Putamen (tissue), 1 donor: ENCODE results near the gene NUP54.

ENCODE experiments used
- DNase-seq: peaks from one replicate; pipeline ENCODE4 v3.0.0-alpha.2; 2016; ENCODE audit warnings: low spot score

Gene NUP54, protein sequence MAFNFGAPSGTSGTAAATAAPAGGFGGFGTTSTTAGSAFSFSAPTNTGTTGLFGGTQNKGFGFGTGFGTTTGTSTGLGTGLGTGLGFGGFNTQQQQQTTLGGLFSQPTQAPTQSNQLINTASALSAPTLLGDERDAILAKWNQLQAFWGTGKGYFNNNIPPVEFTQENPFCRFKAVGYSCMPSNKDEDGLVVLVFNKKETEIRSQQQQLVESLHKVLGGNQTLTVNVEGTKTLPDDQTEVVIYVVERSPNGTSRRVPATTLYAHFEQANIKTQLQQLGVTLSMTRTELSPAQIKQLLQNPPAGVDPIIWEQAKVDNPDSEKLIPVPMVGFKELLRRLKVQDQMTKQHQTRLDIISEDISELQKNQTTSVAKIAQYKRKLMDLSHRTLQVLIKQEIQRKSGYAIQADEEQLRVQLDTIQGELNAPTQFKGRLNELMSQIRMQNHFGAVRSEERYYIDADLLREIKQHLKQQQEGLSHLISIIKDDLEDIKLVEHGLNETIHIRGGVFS

GRCh38 chr4:76148142-76148865 is at the start of gene NUP54:
Gene NUP54 (minus strand): TSS chr4:76148397. CDS start chr4:76148374, 23 bp downstream.
- DNase-seq: peak; percentile 94

- no peak for DNase-seq
Measured at GRCh38 chr4:76197031-76197743, 49.0 kb upstream of the NUP54 start.

DNA sequence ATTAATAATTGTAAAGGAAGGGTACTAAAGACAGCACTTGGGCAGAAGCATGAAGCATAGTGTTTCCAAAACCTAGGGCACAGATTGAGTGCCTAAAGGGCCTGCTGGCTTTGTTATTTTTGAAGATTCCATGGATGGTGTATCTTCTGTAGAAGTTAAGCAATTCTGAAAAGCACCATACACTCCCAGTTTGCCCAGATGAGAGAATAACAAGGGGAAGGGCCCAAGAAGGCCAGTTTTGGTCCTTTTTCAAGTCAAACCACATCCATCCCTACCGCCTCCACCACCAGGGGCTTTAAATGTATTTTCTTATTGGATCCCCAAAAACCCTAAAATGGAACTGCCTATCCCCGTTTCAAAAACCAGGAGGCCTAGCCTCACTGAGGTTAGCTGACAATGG is 48.2 kb upstream of the NUP54 start:
- DNase-seq: no peak

DNA sequence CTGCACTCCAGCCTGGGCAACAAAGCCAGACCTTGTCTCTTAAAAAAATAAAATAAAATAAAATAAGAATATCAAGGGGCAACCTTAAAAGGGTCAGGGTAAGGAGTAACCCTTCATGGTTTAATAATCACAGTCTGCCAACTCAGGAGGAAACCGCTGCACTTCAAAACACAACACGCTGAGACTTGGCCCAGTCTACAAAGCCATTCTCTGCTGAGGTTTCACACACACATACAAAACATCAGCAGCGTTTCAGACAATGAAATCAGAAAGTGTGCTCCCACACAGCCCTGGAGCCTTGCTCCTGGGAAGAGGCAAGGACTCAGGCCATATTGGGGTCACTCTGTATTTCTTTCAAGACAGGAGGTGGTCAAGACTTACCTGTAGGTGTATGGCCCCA is 47.1 kb upstream of the NUP54 start:
- no peak for DNase-seq

- DNase-seq: peak; percentile 81
Measured at GRCh38 chr4:76194325-76194724, 46.1 kb upstream of the NUP54 start.

GRCh38 chr4:76192236-76192635 is 44.0 kb upstream of the NUP54 start:
- DNase-seq: no peak

DNA sequence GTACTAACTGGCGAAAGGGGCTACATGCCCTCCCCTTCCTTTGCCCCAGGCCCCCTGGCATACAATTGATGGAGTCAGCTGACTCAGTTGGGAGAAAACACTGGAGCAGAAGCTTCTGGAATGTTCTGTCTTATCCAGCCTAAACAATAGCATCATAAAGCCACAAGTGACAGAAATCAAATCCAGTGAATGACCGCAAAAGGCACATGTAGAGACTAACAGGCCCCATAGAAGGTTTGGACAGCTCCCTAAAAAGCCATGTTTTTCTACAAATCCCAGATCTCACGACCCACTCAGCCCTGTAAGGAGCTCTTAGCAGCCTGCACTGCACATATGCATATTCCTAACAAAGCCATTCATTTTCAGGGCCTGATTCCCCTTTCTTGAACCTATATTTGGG is 40.4 kb upstream of the NUP54 start:
- DNase-seq: no peak

DNA sequence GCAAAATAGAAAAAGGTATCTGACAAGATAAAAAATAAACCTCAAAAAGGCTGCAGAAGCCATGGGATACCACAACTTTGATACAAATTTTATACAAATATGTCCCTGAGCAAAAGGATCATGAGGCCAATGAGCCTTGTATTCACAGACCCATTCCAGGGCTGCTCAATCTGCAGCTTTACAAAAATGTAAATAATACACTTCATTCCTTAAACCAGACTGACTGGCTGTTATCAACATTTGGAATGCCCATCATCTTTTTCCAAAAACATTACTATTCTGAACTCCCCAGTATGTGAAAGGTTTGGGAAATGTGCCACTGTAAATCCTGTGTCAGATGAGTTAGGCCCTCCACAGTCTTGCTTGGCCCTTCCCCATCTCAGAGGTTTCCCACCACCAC is 40.0 kb upstream of the NUP54 start:
- no peak for DNase-seq

DNA sequence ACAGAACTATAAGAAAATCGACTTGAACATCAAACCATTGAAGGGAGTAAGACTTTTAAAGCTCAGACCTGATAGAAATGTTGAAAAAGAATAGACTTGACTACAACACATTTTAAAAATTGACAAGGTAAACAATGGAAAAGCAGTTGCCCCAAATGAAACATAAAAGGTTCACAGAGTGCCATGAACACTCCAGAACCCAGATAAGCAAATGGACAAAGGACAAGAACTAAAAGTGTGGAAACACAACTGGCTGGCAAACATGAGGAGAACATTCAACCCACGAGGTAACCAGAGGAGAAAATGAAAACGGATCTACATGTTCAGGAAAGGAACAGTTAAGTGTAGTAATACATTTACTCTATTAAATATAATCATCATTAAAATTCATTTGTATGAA is 39.0 kb upstream of the NUP54 start:
- DNase-seq: no peak

DNA sequence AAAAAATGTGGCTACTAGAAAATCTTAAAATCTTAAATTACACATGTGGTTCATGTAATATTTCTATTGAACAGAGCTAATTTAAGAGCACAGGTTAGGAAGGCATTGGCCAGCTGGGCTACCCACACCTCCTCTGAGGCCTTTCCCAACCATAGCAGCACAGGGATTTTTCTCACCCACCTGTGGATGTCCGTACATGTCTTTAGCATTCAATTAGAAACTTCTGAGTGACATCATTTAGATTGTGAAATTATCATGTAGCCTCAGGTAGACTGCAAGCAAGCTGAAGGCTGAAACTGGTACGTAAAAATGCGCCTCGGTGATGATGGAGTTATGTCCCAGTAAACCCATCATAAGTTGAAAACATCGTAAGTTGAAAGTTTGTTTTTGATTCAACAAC is 34.3 kb upstream of the NUP54 start:
- DNase-seq: no peak

GRCh38 chr4:76179398-76180318 is 31.5 kb upstream of the NUP54 start:
- DNase-seq: peak; percentile 89

- DNase-seq: peak; percentile 31
Measured at GRCh38 chr4:76178296-76178695, 30.1 kb upstream of the NUP54 start.

GRCh38 chr4:76177709-76178108 is 29.5 kb upstream of the NUP54 start:
- DNase-seq: no peak

DNA sequence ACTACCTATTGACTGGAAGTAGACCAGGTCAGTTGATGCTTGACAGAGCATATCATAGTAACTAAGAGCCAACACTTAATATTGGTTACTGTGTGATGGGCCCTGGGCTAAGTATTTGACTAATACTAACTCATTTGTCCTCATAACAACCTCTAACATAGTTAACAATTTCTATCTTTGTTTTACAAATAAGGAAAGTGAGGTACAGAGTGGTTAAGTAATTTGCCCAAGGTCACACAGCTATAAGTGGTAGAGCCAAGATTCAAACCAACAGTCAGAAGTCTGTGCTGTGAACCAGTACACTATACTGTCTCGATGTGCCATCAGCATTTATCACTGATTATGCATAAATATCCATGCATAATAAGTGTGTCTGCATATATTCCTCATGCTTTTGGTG is 27.1 kb upstream of the NUP54 start:
- DNase-seq: no peak

GRCh38 chr4:76174216-76174615 is 26.0 kb upstream of the NUP54 start:
- no peak for DNase-seq

DNA sequence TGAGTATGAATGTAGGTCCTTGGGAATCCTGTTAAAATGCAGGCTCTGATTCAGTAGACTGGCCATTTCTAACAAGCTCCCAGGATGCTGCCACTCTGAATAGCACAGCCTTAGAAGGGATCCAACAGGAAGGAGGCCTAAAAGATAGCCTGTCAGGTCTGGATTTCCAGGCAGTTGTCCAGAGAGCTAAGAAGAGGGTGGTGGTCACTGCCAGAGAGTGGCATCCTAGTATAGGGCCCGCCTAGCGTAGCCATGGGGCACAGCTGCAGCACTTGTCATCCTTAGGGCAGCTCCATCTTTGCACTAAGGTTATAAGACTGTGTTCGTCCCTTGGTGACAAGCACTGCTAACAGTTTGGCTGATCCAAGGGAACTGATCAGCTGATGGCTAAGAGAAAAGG is 20.5 kb upstream of the NUP54 start:
- DNase-seq: no peak

- DNase-seq: no peak
Measured at GRCh38 chr4:76166480-76166879, 18.3 kb upstream of the NUP54 start.

DNA sequence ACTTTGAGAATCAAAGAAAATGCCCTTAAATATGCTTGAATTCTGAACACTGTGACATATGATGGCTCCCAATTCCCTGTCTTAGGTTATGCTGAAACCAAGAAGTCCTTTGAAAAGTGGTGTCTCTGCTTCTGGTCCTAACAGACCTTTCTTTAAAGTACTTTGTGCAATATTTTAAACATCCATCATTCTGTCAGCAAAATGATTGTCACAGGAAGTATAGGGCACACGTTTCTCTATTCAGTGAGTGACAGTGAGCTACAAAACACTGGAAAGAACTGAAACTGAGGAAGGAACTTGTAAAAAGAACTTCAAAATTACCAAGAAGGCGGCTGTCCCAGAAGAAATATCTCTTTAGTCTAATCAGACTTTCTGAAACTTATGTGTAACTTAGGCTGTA is 12.2 kb upstream of the NUP54 start:
- no peak for DNase-seq

DNA sequence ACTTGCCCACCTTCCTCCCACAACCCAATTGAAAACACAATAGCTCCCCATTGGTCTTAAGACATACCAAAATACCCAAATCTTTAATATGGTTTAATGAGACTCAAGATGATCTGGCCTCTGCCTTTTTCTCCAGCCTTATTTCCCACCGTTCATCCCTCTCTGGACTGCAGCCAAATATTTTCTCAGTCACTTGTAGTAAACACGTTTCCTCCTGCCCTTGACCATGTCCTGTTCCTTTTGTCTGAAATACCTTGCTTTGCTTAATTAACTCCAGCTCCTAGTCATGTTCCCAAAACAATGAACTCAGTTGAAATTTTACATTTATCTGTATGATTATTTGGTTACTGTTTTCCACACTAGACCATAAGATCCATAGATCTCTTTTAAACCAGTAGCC is 8.4 kb upstream of the NUP54 start:
- DNase-seq: no peak

DNA sequence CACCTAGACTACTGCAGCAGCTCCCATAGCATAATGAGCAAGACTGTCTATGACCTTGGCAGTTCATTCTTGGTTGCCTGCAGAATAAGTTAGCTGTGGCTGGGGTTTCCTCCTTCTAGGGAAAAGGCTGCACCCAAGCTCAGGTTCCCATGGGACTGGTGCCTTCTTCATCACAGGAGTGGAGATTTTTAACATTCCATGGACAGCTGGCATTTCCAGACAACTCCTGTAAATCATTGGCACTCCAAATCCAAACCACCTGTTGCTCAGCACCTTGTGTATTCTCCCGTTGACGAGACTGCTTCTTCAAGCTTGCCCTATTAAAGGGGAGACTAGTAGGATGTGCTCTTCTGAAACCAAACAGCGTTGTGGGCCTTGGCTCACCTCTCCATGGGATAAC is 7.8 kb upstream of the NUP54 start:
- DNase-seq: no peak

DNA sequence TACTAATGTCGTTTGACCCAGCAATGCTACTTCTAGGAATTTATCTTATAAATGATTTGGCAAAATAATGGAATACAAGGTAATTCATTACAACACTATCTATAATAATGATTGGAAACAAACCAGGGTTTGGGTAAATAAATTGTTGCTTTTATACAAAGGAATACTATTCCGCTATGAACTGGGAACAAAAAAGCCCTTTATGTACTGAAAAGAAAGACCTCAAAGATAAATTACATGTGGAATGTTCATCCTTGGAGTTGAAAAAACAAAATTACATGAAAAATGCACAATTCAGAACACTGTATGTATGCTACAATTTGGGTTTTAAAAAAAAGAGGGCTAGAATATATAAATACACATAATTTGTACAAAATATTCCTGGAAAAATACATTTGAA is 5.2 kb upstream of the NUP54 start:
- peak; percentile 9 for DNase-seq
